DMS153 treated with DMSO at 0.1 percent for 48 hours (cell line): Measurements from ENCODE around the gene POLR2A.
"Not testable (repeated sequence)": the region's sequence is repeated elsewhere in the genome, so short reads cannot be mapped to it uniquely, and the experiment has no call there.

ENCODE experiments used
- DNase-seq: peaks from one replicate; lab custom pipeline; 2025; ENCODE audit not compliant: unreplicated experiment; lab: John Stamatoyannopoulos, UW

POLR2A gene

GRCh38 chr17:7460850-7461660 lies 23.1 kb upstream of the POLR2A start:
- no peak for DNase-seq

DNA sequence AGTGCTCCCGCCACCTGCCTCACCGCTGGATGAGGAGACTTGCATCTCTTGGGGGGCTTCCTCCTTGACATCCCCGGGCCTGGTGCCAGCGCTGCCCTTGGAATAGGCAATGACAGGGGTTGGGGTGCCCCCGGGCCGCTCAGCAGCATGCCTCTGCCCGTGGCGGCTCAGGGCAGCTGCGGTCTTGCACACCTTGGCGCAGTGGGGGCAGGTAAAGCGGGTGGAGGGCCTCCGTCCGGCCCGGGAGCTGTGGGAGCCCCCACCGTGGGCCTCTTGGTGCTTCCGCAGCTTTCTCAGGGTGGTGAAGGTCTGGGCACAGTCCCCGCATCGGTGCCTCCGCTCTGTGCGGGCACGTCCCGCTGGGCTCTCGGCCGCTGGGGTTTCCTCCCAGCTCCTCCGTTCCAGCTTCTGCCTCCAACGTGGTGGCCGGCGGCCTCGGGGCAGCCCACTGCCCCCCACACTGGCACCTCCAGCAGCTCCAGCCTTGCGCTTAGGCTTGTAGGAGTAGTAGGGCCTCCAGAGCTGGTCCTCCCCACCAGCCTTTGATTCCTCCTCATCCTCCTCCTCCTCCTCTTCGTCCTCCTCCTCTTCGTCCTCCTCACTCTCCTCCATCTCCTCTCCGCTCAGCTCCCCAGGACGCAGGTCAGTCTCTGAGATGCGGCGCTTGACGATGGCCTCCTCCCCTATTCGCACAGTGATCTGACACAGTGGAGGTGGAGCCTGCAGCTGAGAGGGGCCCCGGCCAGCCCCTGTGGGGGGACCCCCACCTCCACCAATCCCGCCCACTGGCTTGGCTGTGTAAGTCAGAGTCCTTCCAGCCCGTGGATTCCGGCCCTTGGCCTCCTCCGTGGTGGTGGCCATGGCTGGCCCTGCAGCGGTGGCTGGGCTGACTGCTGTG lies 21.4 kb upstream of the POLR2A start:
- no peak for DNase-seq

- DNase-seq = no peak
These were observed 20.8 kb upstream of the POLR2A start for GRCh38 chr17:7463372-7463846.

DNA sequence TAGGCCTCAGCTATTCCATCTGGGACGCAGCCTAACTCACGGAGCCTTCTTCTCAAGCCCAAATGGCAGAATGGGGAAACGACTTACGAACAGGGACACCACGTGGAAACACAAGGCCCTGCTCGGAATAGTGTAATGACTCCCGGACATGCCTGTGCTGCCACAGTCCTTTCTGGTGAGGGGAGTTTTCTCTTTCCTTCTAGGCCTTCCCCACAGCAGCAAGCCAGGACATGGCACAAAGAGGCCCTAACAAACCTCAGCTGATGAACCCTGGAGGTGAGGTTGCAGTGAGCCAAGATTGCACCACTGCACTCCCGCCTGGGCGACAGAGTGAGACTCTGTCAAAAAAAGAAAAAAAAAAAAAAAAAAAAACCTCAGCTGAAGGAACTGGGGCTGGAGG lies 20.1 kb upstream of the POLR2A start:
- no peak for DNase-seq

- DNase-seq = no peak
These were observed 18.4 kb upstream of the POLR2A start for GRCh38 chr17:7465597-7466275.

DNA sequence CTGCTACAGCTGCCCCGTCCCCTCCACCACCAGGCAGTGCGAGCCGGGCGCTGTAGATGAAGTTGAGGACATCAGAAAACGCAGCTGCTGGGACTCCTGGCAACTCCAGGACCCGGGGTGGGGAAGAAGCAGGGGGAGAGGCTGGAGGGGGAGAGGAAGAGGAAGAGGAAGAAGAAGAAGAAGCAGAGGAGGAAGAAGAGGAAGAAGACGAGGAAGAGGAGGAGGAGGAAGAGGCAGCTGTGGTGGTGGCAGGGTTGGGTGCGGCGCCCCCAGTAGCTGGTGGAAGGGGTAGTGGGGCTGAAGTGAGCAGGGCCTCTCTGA lies 17.9 kb upstream of the POLR2A start:
- DNase-seq = no peak

DNA sequence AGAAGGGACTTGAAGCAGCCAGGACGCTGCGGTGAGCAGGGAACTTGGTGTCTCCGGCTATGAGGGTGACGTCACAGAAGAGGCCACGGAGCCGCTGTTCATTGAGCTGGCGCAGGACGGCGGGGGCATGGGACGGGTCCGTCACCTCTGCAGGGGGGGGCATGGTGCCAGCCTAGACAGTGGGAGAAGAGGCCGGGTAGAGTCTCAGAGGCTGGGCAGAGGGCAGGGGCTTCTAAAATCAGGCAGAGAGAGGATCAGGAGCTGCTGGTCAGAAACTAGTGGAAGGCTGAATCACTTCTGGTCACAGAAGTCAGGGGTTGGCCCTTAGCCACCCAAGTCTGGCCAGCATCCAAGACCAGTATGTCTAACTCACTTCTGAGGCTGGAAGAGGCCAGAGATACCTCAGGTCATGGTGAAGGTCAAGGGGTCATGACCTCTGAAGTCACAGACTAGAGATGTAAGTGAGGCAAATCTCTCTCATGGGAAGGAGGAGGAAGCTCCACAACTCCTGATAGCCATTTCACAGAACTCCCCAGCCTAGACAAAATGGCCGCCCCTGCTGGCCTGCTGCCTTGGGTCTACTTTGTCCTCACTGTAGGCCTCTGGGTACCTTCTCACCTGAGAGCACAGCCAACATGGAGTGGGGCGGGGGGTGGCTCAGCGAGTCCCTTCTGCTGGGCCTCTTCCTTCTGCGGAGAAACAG lies 17.4 kb upstream of the POLR2A start:
- no peak for DNase-seq

DNA sequence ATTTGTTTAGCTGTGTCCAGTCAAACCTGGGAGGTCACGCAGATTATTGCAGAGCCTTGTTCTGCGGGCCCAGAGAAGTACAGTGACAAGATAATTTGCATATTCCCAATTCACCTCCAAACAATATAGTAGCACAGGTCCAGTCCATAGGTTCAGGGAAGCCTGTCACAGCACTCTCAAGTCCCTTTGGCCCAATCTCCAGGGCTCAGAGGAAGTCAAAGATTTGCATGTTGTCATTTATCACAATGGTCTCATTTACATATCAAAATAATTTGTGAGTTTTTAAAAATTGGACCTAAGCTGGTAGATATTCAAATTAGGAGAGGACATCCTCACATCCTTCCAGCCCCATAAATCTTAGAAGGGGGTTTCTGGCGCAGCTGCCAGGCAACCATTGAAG lies 16.7 kb upstream of the POLR2A start:
- DNase-seq = no peak

GRCh38 chr17:7468290-7468689 lies 15.9 kb upstream of the POLR2A start:
- no peak for DNase-seq

- DNase-seq = no peak
These were observed 15.3 kb upstream of the POLR2A start for GRCh38 chr17:7468804-7469389.

GRCh38 chr17:7469843-7470242 lies 14.3 kb upstream of the POLR2A start:
- not testable (repeated sequence) for DNase-seq

DNA sequence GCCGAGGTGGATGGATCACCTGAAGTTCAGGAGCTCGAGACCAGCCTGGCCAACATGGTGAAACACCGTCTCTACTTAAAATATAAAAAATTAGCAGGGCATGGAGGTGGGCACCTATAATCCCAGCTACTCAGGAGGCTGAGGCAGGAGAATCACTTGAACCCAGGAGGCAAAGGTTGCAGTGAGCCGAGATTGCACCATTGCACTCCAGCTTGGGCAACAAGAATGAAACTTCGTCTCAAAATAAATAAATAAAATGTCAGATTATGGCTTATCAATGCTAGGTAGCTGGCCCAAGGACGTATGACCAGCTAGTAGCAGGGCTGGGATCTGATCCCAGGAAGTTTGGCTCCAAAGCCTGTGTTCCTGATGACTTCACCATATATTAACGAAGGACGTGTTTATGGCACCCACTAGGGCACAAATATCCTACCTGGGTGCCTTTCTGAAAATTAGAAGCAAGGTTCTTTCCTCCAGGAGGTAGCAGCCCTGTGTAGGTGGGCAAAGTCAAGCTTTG lies 13.7 kb upstream of the POLR2A start:
- not testable (repeated sequence) for DNase-seq

GRCh38 chr17:7471729-7472128 lies 12.4 kb upstream of the POLR2A start:
- no peak for DNase-seq

DNA sequence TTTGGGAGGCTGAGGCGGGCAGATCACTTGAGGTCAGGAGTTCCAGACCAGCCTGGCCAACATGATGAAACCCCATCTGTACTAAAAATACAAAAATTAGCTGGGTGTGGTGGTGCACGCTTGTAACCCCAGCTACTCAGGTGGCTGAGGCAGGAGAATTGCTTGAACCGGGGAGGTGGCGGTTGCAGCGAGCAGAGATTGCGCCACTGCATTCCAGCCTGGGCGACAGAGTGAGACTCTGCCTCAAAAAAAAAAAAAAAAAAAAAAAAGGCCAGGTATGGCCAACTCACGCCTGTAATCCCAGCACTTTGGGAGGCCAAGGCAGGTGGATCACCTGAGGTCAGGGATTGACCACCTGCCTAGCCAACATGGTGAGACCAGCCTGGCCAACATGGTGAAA lies 9.4 kb upstream of the POLR2A start:
- not testable (repeated sequence) for DNase-seq

- DNase-seq = no peak
These were observed 8.3 kb upstream of the POLR2A start for GRCh38 chr17:7475764-7476422.

DNA sequence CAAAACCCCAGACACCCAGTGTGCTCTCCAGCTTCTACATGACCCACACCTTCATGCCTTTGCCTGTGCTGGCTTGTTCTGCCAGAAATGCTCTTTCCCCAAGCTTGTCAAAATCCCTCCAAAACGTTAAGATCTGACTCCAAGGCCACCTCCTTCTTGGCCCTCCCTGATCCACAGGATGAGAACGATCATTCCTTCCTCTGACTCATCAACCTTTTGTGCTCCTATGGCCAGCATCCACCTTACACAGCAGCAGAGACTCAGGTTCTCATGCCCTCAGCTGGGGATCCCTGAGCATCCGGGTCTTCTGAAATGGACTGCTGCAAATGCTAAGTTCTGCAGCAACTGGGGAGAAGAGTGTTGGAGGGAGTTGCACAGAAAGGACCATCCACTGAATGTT lies 7.7 kb upstream of the POLR2A start:
- DNase-seq = no peak

- no peak for DNase-seq
These were observed 7.2 kb upstream of the POLR2A start for GRCh38 chr17:7476951-7477350.

DNA sequence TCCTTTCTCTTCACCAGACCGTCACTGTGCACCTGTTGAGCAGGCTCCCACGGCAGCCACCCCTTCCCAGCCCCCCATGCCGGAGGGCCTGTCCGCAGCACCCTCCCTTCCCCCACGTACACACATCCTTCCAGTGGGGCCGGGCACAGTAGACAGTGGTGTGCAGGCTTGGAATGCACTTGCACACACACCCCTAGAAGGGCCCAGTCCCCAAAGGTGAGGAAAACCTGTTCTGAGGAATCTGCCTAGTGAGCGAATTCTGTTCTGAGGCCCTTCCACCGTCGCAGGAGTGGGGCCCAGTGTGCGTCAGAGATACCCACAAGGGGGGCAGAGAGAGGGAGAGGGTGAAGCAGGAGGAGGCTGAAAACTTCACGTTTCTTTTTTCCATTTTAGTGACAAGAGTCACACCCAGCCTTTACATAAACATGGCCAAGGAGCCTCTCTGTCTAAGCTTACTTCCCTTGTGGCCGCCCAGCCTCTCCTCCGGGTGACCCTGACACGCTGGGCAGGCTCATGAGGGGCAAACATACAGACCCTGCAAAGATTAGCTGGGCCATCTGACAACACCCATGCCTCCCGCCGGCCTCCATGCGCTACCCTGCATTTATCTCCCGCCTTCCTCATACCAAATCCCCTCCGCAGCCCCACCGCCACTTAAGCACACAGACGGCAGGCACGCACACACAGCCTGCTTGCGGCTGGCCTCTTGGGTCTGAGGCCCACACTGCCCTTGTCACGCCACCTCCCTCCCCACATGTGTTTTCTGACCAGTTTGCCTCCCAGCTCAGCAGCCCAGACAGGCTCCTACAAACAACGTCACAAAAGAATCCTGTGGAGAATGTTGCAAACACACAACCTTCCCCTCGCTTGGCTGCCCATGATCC lies 6.5 kb upstream of the POLR2A start:
- DNase-seq = no peak
